Fibroblast of skin of abdomen (primary cell): ENCODE measurements around the gene UBA6.
"Not testable (repeated sequence)": the region's sequence is repeated elsewhere in the genome, so short reads cannot be mapped to it uniquely, and the experiment has no call there.

Experiments used
- DNase-seq: peaks from one replicate; pipeline ENCODE4 v3.0.0-alpha.2; 2013

UBA6 gene

DNA sequence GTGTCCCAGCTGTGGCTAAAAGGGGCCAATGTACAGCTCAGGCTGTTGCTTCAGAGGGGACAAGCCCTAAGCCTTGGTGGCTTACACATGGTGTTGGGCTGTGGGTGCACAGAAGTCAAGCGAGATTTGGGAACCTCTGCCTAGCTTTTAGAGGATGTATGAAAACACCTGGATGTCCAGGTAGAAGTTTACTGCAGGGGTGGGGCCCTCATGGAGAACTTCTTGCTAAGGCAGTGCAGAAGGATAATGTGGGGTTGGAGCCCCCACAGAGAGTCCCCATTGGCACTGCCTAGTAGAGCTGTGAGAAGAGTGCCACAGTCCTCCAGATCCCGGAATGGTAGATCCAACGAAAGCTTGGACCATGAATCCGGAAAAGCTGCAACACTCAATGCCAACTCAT lies 40.5 kb downstream of the UBA6 start:
- DNase-seq = no peak

DNA sequence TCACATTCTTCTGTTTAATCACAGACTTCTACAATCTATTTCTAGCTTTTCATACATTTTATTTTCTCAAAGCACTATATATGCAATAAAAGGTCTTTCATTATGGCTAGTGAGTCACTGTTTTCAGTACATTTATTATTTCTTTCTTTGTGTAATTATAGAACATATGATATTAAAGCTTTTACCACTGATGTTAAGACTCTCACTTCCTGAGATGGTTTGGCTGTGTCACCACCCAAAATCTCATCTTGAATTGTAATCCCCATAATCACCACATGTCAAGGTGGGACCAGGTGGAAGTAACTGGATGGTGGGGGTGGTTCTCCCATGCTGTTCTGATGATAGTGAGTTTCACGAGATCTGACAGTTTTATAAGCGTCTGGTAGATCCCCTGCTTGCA lies 41.9 kb downstream of the UBA6 start:
- DNase-seq = no peak

DNA sequence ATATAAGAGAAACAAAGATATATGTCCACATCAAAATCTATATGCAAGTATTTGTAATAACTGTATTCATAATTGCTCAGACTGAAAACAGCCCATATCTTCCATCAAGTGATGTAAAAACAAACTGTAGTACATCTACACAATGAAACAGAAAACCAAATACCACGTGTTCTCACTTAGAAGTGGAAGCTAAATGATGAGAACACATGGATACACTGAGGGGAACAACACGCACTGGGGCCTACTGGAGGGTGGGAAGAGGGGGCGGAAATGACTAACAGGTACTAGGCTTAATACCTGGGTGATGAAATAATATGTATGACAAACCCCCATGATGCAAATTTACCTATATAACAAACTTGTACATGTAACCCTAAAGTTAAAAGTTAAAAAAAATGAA lies 42.7 kb downstream of the UBA6 start:
- no peak for DNase-seq

DNA sequence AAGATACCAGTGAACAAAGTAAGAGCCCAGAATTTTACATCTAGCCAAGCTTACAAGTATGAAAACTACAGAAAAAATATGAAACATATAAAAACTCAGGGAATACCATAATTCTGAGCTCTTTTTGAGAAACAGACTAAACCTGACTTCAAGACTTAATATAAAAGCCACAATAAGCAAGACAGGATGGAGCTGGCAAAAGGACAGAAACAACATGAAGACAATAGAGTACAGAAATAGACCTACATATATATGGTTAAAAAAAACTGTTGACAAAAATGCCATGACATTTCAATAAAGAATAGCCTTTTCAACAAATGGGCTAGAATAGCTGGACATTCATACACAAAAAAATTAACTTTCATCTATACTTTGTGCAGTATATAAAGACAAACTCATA lies 49.4 kb downstream of the UBA6 start:
- DNase-seq = no peak

DNA sequence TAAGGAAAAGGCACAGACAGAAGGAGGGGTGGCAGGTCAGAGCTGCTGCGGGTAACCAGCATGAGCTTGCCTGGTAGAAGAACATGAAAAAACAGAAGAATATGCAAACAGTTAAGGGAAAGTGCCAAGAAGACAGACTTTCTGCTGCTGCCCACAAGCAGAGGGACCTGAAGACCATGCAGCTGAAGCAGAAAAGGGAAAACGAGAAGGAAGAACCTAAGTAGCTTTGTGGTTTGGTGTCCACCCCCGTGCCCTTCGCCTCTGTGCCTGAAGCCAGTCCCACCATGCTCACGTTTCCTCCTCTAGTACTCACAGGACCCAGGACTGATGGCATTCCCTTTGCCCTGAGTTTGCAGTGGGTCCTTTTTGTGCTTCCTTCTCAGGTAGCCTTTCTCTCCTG lies 62.8 kb downstream of the UBA6 start:
- DNase-seq = no peak

DNA sequence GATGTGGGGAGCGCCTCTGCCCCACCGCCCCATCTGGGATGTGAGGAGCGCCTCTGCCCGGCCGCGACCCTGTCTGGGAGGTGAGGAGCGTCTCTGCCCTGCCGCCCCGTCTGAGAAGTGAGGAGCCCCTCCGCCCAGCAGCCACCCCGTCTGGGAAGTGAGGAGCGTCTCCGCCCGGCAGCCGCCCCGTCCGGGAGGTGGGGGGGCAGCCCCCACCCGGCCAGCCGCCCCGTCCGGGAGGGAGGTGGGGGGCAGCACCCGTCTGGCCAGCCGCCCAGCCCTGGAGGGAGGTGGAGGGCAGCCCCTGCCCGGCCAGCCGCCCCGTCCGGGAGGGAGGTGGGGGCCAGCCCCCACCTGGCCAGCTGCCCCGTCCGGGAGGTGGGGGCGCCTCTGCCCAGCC lies 64.0 kb downstream of the UBA6 start:
- DNase-seq = not testable (repeated sequence)

DNA sequence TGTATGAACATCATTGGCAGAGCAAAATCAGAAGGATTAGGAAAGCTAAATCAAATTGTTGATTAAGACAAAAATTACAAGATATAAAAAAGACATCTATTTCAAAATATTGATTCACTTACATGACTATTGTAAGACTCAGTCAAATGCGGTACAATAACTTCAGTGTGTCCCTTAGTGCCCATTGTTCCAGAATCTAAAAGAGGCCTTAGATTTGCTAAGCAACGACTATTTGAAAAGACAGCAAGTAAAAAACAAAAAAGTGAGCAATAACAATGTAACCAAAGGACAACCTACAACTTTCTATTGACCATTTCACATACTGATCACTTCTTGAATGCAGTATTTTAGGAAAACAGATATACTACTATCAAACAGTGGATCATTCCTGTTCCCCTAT lies 65.6 kb downstream of the UBA6 start:
- DNase-seq = no peak

DNA sequence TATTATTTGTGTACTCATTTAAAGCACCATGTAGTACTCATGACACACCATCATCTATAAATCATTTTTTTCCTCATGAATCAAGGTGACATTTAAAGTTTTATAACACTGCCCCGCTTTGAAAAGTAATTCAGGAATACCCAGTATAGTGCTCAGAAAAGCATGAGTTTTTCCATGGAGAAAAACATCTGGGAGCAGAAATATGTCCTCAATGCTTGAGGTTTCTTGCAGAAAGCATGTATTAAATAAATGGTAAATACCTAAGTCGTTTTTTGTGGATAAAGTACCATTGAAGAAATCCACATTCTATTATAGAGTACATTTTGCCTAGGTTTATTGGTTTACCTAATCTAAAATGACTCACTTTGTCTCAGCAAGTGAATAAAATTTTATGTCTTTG lies 66.2 kb downstream of the UBA6 start:
- no peak for DNase-seq

DNA sequence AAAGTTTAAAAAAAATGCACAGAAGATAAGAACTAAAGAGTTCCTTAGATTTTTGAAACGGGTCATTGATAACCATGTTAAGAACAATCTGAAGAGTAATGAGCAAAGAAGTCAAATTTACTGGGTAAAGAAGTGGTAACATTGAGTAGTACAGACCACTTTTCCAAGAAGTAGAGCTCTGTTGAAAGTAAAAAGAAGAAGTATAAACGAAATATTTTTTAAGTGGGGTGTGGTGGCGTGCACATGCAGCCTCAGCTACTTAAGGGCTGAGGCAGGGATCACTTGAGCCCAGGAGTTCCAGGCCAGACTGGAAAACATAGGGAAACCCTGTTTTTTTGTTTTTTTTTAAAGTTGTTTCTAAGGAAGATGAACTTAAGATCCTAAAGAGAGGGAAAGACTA lies 68.5 kb downstream of the UBA6 start:
- DNase-seq = no peak

DNA sequence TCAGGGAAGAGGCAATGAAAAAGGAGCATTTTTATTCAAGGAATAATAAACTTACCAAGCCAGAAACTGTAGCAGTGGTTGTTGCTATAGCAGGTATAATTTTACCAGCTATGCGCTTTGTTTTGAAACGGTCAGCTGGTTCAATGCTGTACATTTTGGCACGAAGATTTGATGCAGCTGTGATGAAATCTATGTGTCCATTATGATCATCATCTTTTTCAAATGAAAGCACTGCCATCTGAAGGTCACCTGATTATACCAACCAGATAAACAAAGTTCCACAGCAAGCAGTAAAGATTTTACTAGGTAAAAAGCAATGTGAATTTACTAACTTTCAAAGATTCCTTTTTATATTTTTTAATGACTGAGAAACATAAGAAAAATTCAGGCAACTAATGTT lies 76.0 kb downstream of the UBA6 start:
- no peak for DNase-seq

DNA sequence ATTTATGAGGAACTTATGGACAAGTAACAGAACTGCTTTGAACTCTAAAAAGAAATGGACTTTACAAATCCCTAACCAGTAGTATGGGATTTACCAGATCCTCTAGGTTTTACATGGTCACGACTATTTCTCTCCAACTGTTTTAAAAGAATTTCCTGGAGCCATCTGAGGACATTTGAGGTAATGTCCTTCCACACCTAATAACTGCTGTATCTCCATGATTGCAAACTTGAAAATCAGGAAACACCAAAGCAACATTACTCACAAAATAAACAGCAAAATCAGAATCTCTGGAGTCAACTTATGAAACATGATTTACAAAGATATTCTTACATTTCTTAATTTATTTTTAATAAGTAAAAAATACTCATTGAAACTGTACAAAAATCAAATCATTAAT lies 84.5 kb downstream of the UBA6 start:
- DNase-seq = no peak

DNA sequence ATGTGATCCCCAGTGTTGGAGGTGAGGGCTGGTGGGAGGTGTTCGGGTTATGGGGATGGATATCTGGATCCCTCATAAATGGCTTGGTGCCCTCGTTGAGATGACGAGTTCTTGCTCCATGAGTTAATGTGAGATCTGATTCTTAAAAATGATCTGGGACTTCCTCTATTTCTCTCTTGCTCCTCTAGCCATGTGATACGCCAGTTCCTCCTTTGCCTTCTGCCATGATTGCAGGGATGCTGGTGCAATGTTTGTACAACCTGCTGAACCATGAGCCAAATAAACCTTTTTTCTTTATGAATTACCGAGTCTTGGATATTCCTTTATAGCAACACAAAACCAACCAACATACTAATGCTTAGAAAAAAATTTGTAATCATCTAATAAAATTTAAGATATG lies 85.8 kb downstream of the UBA6 start:
- DNase-seq = no peak

DNA sequence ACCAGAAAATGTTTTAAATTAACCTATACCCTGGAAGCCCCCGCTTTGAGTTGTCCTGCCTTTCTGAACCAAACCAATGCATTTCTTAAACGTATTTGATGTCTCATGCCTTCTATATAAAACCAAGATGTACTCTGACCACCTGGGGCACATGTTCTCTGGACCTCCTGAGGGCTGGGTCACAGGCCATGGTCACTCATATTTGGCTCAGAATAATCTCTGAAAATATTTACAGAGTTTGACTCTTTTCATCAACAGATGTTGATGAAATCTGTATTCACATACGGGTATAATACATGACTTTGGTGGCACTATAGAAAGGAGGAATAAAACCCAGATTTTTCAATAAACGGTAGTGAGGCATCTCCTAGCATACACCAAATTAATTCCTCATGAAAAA lies 86.8 kb downstream of the UBA6 start:
- DNase-seq = no peak

DNA sequence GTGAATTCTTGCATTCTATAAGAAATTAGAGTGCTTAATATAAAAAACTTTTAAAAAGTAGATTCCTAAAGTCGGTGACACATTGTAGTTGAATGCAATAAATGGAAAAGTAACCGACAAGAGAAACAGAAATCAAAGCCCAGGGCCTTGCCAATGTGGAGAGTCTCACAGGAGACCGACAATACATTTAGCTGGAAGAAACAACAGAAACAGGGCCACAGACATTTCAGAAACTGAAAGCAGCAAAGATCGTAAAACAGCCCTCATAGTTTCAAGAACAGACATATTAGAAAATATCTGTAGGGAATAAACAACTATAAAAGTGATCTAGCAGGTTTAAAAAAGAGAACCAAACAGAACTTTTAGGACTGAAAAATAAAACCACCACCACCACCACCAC lies 92.9 kb downstream of the UBA6 start:
- no peak for DNase-seq

DNA sequence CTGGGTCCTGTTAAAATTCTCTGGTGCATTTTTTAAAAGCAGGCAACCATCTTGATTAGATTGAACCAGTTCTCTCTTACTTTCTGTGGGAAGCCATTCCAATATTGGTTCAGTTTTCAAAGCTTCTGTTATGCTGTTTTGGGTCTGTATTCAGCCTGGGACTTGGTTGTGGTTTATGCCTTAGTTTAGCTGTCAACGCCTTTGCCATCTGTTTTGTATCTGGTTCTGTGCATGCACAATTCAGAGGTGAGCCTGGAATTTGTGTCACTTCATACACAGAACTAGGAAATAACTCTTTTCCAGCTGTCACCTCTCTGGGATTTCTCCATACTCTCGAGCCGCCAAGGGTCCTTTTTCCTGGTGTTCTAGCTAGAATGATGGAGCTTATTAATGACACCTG lies 96.2 kb downstream of the UBA6 start:
- peak; percentile 22 for DNase-seq

DNA sequence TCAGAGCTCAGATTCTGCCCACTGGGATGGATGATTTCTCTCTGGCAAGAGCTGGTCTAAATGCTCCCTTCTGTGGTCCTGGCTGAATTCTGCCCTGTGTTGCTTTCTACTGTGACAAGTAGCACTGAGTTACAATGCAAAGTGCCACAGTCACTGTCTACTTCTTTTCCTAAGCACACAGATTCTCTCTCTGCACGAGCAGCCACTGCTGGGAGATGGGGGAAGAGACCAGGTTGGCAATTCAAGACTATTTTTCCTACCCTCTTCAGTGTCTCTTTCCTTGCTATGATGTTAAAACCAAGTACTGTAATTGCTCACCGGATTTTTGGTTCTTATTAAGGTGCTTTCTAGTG lies 97.0 kb downstream of the UBA6 start:
- no peak for DNase-seq

DNA sequence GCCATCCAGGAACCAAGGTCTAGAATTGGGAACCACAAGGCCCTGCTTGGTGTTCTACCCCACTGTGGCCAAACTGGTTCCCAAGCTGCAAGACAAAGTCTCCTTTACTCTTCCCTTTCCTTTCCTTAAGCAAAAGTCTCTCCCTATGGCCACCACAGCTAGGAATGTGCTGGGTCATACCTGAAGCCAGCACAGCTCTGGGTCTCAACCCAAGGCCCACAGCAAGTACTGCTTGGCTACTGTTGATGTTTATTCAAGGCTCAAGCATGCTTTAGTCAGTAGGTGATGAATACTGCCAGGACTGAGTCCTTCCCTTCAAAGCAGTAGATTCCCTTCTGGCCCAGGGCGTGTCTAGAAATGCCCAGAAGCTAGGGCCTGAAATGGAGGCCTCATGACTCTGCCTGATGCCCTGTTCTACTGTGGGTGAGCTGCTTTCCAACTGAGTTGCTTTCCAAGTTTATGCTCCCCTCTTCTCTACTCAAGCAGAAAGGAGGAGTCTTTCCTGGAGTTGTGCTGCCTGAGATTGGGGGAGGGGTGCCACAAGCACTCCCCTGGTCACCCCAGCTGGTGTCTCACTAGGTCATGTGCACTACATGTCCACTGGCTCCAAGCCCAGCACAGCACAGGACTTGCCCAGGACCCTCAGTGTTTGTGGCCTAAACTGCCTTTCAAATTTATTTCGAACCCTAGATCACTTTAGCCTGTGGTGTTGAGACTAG lies 97.5 kb downstream of the UBA6 start:
- DNase-seq = no peak

DNA sequence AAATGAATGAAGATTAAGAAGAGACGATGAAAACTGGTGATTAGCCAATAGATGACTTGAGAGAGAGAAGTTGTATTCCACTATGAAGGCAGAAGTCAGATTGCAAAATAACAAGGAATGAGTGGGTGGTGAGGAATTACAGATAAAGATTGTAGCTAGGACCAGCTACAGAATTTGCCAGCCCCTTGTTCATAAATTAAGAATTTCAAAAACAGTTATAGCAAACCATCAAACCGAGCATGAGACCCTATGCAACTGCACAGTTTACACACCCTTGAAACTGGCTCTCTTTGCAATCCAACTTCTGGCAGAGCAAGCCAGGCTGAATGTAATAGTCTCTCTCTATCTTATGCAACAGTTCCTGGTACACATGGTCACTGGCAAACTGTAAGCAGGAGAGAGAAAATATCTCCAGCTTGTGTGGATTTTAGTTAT lies 107.2 kb downstream of the UBA6 start:
- DNase-seq = peak; percentile 31

DNA sequence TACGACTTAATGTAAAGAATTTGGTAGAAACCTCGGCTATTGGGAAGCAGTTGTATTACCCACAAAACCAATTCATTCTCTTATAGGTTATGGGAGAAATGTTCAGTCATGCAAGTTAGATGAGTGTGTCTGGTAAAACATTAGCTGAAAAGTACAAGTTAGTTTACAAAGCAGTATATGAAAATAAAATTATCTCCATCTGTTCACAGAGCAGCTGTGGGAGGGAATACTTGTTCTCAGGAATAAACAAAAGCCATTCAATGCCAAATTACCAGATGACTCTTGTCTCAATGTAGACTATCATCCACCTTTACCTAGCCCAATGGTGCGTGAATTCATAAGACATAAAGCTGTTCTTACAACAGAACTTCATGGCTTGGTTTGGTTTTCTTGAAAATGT lies 113.8 kb downstream of the UBA6 start:
- DNase-seq = no peak

DNA sequence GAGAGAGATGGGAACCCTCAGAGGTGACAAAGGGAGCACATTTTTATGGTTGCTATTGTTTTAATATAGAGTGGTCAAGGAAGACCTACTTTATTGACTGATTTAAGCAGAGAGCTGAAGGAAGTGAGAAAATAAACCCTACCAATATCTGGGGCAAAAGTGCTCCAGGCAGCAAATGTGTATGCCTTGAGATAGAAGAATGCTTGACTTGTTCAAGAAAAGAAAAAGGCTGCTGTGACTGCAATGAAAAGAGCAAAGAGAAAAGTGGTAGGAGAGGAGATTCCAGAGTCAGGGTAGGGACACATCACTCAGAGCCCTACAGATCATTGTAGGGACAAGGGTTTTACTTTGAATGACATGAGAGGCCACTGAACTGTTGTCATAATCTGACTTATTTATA lies 116.5 kb downstream of the UBA6 start:
- no peak for DNase-seq

DNA sequence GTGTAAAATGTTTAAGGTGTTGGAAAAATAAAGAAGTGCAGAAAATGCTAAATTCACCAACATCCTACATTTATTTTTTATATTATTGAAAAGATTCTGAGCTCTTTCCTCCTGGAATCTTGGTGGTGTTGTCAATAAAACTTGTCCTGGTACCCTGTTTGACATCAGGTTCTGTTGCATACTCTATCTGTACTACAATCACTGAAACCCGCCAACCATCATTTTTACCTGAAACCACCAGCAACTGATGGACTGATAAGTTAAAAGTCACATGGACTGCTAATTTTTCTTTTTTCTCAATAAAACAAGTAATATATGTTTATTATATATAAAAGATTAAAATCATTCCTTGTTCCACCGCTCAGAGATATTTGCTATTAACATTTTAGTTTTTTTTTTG lies 119.0 kb downstream of the UBA6 start:
- DNase-seq = no peak

DNA sequence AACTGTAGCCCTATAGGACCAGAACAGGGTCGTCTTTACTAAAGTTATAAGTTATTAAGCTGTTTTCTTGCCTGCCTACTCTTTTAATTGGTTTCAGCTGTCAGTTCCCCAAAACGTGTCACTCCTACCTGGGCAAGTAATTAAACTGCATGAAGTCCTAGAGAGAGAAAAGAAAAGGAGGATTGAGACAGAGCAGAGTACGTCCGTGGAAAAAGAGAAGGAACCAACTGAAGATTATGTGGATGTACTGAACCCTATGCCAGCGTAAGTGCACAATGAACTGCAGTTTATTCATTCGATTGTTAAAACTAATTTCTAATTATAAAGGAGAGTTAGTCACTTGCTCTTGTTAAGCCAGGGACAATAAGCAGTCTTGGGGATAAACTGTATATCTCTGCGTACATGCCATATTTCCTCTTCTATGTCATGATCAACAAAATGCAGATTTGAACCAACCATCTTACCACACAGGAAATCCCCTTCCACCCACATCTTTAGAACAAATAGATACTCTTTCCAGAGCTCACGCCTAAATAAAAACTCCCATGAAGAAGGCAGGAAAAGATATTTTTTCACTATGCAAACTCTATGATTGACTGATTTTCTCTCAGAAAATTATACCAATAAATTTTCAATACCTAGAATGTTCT lies 119.6 kb downstream of the UBA6 start:
- DNase-seq = no peak

DNA sequence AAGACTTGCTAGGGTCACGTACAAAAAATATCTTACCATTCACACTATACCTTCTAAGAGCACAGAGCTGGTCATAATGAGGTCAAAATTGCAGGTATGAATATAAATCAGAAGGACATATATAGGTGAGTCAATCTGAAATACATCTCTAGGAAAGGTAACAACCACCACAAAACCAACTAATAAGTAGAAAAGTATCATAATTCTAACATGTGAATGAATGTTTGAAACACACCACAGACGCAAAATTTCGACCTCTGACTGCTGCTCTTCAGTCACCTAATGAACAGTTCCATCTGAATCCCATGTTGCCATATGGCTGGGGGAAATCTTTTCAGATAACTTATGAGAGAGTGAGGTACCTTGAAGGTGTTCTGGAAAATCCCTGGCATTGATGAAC lies 120.4 kb downstream of the UBA6 start:
- DNase-seq = no peak

DNA sequence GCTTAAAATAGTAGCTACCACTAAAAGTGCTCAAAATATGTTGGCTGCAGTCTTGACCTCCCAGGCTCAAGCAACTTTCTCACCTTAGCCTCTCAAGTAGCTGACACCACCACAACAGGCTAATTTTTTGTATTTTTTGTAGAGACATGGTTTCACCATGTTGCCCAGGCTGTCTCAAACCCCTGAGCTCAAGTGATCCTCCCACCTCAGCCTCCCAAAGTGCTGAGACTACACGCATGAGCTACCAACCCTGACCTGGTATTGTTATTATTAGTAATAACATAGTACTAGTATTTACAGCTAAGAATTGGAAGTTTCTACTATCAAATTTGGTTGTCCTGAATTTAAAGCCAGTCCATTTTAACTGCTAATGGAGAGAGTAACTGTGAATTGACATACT lies 124.4 kb downstream of the UBA6 start:
- DNase-seq = no peak

DNA sequence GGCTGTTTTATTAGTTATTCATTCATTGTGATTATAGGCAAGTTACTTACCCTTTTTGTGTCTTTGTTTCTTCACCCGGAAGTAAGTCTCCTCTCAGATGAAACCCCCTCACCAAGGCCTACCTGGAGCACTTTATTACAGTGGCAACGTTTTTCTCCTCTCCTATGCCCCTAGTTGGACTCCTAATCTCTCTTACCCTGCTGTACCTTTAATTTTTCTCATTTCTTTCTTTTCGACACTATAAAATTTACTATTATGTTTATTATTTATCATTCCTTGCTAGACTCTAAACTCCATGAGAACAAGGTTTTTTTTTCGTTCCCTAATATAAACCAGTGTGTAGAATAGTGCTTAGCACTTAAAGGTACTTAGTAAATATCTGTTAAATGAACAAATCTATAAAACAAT lies 124.9 kb downstream of the UBA6 start:
- no peak for DNase-seq
